ENCODE results near the gene FDXR. TPM values are rescaled to one million over a fixed set of nuclear protein-coding genes. Genes with fewer than 3 reads are reported as not detected.

FDXR gene
- total RNA-seq, 1 donor, result 23.5 TPM

GRCh38 chr17:74875977-74876593 is 3.3 kb upstream of the FDXR start:
- H3K9me3 ChIP-seq (ENCODE audit: low read depth, low read length), result no peaks in the 10 kb centered on the region
- H3K4me1 ChIP-seq (ENCODE audit: insufficient read depth, low read length), result peaks cover 19% of the 10 kb centered on the region
- H3K4me3 ChIP-seq (ENCODE audit: insufficient read depth, low read length), result no peak overlapping the region
- H3K27ac ChIP-seq (ENCODE audit: low read depth, low read length), result no peak overlapping the region
- peaks cover 12% of the 10 kb centered on the region for H3K79me2 ChIP-seq (ENCODE audit: insufficient read depth, low read length)
- no peaks in the 10 kb centered on the region for H3K36me3 ChIP-seq (ENCODE audit: insufficient read depth, low read length)
- DNase-seq (ENCODE audit: insufficient read length, low spot score, missing footprints), result no peak
- H2AFZ ChIP-seq (ENCODE audit: low read length), result peak overlapping the region; percentile 14
- TF ChIP-seq CTCF (IDR thresholded peaks at IDR 0.05; ENCODE audit: extremely low read depth, low read depth, low read length), result no peak
- peaks cover 14% of the 10 kb centered on the region for H3K27me3 ChIP-seq (ENCODE audit: insufficient read depth, low read length)
- H3K4me2 ChIP-seq (ENCODE audit: insufficient read depth, low read length), result no peak overlapping the region
- H4K20me1 ChIP-seq (ENCODE audit: insufficient read depth, low read length), result no peaks in the 10 kb centered on the region

- no peak for TF ChIP-seq CTCF (IDR thresholded peaks at IDR 0.05; ENCODE audit: extremely low read depth, low read depth, low read length)
Observed at GRCh38 chr17:74875155-74875976, 2.6 kb upstream of the FDXR start.

GRCh38 chr17:74874615-74875037 is 1.8 kb upstream of the FDXR start:
- Histone ChIP-seq H3K4me1 (ENCODE audit: insufficient read depth, low read length) (peaks cover 26% of the 10 kb centered on the region), H2AFZ (ENCODE audit: low read length) (no peak overlapping the region), H3K9me3 (ENCODE audit: low read depth, low read length) (no peaks in the 10 kb centered on the region), H3K27me3 (ENCODE audit: insufficient read depth, low read length) (peaks cover 8% of the 10 kb centered on the region), H3K27ac (ENCODE audit: low read depth, low read length) (no peak overlapping the region), H4K20me1 (ENCODE audit: insufficient read depth, low read length) (peaks cover 4% of the 10 kb centered on the region), H3K4me3 (ENCODE audit: insufficient read depth, low read length) (no peak overlapping the region), H3K36me3 (ENCODE audit: insufficient read depth, low read length) (no peaks in the 10 kb centered on the region), H3K4me2 (ENCODE audit: insufficient read depth, low read length) (no peak overlapping the region), H3K79me2 (ENCODE audit: insufficient read depth, low read length) (peaks cover 12% of the 10 kb centered on the region)
- no peak for TF ChIP-seq CTCF (IDR thresholded peaks at IDR 0.05; ENCODE audit: extremely low read depth, low read depth, low read length)
- DNase-seq (ENCODE audit: insufficient read length, low spot score, missing footprints), result no peak

More at GRCh38 chr17:74875155-74875976, 2.6 kb upstream of the FDXR start:
- Histone ChIP-seq H3K36me3 (ENCODE audit: insufficient read depth, low read length) (no peaks in the 10 kb centered on the region), H3K27me3 (ENCODE audit: insufficient read depth, low read length) (peaks cover 11% of the 10 kb centered on the region), H3K4me1 (ENCODE audit: insufficient read depth, low read length) (peaks cover 26% of the 10 kb centered on the region), H3K27ac (ENCODE audit: low read depth, low read length) (no peak overlapping the region), H2AFZ (ENCODE audit: low read length) (peak overlapping the region; percentile 14), H3K4me2 (ENCODE audit: insufficient read depth, low read length) (no peak overlapping the region), H4K20me1 (ENCODE audit: insufficient read depth, low read length) (no peaks in the 10 kb centered on the region), H3K4me3 (ENCODE audit: insufficient read depth, low read length) (no peak overlapping the region), H3K79me2 (ENCODE audit: insufficient read depth, low read length) (peaks cover 12% of the 10 kb centered on the region), H3K9me3 (ENCODE audit: low read depth, low read length) (no peaks in the 10 kb centered on the region)
- no peak for DNase-seq (ENCODE audit: insufficient read length, low spot score, missing footprints)

Measured in osteoblast (primary cell).